Bronchial epithelial cell (primary cell): ENCODE measurements around the gene TENT4A. TPM values are rescaled to one million over a fixed set of nuclear protein-coding genes. Genes with fewer than 3 reads are reported as not detected.

Experiments
- DNase-seq: peaks from one replicate; pipeline ENCODE4 v3.0.0-alpha.2; 2010; ENCODE audit warnings: low read depth
- FAIRE-seq: peaks from 2 replicates; lab custom pipeline; 2011; peaks lifted over from hg19 to GRCh38; lab: Jason Lieb, UNC
- H3K27me3 ChIP-seq: 2 replicates; pipeline ENCODE4 v1.5.1; 2011; ENCODE audit warnings: low read length; ENCODE audit not compliant: control insufficient read depth, insufficient read depth
- H3K36me3 ChIP-seq: 2 replicates; pipeline ENCODE4 v1.5.1; 2011; ENCODE audit warnings: low read length; ENCODE audit not compliant: control insufficient read depth, insufficient read depth
- H3K4me3 ChIP-seq: 2 replicates; pipeline ENCODE4 v1.5.1; 2011; ENCODE audit warnings: mild to moderate bottlenecking, low read depth, low read length, control low read depth
- total RNA-seq: library from RNA; depleted of rRNA; stranded (reverse); fragments of >200 nt; gene quantifications from 2 replicates; pipeline ENCODE4 v1.2.1, GENCODE V29; 2014
- TF ChIP-seq, protein P1 (sequence below): IDR thresholded peaks from 2 replicates; pipeline ENCODE4 v1.5.1; 2011; ENCODE audit warnings: mild to moderate bottlenecking, moderate library complexity, low read length, control low read depth, inconsistent platforms; ENCODE audit not compliant: insufficient read depth, severe bottlenecking

TENT4A gene
- total RNA-seq, 1 donor from 2014 or later: 6.8 TPM

DNA sequence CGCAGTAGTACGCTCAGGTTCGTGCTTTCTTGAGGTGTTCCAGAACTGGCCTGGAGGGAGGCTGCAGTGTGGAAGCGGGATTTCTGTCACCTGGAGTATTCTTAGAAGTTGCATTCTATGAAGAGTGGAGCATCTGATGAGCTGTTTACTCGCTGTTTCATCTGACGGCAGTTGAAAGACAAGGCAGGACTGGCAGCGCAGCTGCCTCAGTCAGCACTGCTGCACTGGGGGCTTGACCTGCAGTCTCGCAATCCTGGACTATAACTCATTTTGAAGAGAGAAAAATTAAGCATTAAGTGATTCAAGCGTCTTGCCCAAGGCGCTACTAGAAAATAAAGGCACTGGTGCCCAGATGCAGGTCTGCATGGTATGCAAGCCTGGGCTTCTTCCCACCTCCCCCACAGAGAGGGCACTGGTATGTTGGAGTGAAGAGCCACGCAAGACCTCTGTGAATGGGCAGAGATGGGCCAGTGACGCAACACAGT lies 10.6 kb downstream of the TENT4A start:
- H3K36me3 ChIP-seq: peaks cover 14% of the 10 kb centered on the region
- TF ChIP-seq, protein P1, sequence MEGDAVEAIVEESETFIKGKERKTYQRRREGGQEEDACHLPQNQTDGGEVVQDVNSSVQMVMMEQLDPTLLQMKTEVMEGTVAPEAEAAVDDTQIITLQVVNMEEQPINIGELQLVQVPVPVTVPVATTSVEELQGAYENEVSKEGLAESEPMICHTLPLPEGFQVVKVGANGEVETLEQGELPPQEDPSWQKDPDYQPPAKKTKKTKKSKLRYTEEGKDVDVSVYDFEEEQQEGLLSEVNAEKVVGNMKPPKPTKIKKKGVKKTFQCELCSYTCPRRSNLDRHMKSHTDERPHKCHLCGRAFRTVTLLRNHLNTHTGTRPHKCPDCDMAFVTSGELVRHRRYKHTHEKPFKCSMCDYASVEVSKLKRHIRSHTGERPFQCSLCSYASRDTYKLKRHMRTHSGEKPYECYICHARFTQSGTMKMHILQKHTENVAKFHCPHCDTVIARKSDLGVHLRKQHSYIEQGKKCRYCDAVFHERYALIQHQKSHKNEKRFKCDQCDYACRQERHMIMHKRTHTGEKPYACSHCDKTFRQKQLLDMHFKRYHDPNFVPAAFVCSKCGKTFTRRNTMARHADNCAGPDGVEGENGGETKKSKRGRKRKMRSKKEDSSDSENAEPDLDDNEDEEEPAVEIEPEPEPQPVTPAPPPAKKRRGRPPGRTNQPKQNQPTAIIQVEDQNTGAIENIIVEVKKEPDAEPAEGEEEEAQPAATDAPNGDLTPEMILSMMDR: no peak
- no peaks in the 10 kb centered on the region for H3K27me3 ChIP-seq
- H3K4me3 ChIP-seq: no peak overlapping the region
- FAIRE-seq: no peak
- DNase-seq: no peak

DNA sequence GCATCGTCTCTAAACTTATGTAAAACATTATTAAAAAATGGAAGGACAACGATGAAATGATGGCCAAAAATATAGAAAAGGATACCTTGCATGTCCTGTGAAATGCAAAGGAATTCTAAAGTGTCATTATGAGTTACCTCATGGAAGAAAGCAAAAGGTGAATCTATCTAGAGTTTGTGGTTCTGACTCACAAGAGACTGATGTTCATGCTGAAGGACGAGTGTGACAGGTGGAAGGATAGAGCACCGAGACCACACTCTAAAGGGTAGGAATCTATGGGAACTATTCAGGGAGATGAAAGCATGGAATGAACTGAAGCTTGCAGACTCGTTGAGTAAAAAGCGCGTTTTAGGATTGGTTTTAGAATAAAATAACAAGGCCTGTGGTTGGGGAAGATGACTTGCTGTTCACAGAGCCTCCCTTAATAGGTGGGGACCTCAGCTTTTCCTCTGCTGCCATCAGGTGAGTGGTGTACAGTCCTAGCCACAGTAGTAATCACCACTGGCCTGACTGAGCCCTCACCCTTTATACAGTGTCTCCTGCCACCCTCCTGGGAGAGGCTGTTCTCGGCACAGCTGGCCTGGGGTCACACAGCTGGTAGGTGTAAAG lies 11.2 kb downstream of the TENT4A start:
- TF ChIP-seq, protein P1: no peak
- FAIRE-seq (no peak), DNase-seq (no peak)
- peaks cover 16% of the 10 kb centered on the region for H3K36me3 ChIP-seq
- no peak overlapping the region for H3K4me3 ChIP-seq
- no peaks in the 10 kb centered on the region for H3K27me3 ChIP-seq

DNA sequence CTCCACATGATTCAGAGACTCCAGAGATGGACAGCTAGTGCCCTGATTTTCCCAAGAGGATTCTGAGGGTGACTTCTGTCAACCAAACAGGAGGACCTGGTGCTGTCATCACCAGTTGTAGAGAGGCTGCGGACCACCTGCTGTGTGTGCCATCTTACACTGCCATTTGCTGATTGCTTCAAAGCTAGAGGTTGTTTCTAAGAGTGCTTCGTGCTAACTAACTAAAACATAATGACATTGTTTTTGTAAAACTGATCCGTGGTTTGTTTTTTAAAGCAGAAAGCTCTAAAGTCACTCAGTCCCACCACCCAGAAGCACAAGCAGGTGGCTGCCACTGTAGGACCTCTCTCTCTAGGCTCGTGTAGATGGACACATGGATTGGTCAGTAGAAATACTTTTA lies 12.2 kb downstream of the TENT4A start:
- Histone ChIP-seq H3K4me3 (no peak overlapping the region), H3K36me3 (peaks cover 19% of the 10 kb centered on the region), H3K27me3 (no peaks in the 10 kb centered on the region)
- no peak for FAIRE-seq
- DNase-seq: no peak
- TF ChIP-seq, protein P1: no peak

DNA sequence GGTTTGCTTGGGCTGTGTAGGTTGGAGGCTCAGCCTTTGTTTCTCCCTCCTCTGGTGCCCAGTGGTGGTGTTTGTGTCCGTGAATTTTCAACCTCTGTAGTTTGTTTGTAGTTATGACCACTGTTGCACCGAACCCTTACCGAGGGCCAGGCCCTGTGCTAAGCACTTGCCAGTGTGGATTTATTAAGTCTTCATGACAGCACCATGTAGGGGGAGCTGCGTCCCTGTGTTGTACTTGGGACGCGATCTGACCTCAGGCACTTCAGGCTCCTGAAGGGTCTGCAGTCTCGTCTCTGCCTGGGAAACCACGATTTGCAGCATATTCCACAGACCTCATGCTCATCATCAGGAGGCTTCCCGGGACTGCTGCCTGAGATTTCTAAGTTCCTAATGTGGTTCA lies 12.8 kb downstream of the TENT4A start:
- Histone ChIP-seq H3K27me3 (no peaks in the 10 kb centered on the region), H3K4me3 (no peak overlapping the region), H3K36me3 (peaks cover 19% of the 10 kb centered on the region)
- TF ChIP-seq, protein P1: no peak
- FAIRE-seq (no peak), DNase-seq (no peak)

DNA sequence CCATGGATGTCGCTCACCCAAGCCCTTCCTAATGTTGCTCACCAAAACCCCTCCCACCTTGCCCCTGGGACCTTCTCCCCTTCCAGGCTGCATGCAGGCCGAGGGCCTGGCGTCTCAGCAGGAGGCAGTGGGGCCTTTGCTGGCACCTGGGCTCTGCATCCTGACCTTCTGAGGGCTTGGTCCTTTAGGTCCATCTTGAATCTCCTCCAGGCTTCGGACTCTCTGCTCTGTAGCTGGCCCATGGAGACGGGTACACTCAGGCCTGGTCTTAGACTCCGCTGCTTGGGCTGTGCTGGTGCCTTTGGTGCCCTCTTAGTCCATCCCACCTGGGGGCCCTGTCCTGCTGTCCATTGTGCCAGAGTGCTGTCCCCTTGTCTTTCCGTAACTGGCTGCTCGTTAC lies 14.0 kb downstream of the TENT4A start:
- FAIRE-seq: no peak
- Histone ChIP-seq H3K36me3 (peaks cover 19% of the 10 kb centered on the region), H3K27me3 (no peaks in the 10 kb centered on the region), H3K4me3 (no peak overlapping the region)
- no peak for DNase-seq
- TF ChIP-seq, protein P1: no peak
